HG03108 (cell line): ENCODE measurements around the gene ZNF593.

Experiments used
- ATAC-seq: cut with Tn5 transposase; IDR thresholded peaks from one replicate; pipeline ENCODE4 v1.9.1; 2021; ENCODE audit warnings: moderate library complexity; ENCODE audit not compliant: unreplicated experiment

ZNF593 gene

DNA sequence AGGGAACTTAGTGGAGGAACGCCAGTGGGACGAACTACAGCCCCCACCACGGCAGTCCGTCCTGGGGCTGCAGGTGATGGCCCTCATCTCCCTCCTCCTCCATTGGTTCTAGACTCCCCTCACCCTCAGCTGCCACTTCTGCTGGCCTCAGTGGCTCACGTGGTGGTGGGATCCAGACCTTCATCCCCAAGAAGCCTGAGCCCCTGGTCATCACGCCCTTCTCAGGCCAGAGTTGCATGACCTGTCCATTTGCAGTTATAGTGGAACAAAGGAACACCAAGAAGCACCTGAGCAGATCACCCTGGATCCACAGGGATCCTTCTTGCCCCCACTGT, 23.8 kb upstream of the ZNF593 start:
- no peak for ATAC-seq

DNA sequence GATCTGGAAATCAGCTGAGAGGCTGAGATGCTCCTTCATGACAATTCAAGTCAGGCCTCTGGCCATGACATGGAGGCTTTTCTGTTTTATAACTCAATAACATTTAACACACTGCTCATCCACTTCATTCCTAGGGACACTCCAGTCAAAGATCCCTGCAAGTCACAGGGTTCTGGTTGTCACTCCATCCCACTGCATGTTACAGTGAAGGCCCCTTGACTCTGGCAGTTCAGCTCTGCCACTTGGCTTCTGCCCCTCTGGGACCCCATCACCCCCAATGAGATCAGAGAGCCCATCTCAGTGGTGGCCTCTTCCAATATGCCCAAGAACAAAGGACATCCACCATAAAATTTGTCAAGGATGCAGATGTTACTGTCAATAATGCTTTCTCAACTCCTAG, 20.8 kb upstream of the ZNF593 start:
- no peak for ATAC-seq

- no peak for ATAC-seq
These were observed 15.7 kb upstream of the ZNF593 start for GRCh38 chr1:26153966-26154532.

DNA sequence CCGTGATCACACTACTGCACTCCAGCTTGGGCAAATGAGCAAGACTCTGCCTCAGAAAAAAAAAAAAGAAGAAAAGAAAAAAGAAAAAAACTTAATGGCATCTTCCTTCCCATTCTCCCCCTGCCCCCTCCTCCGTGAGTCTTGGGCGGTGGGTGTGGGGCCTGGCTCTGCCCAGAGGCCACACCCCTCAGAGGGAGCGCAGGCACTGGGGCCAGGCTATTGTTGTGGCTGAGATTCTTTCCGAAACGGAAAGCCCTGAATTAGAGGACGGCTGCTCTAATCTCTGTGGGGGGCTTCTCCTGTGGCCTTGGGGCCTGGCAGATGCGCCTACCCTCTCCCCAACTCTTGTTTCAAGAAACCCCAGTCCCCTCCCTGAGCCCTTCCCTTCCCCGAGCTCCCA, 15.0 kb upstream of the ZNF593 start:
- ATAC-seq: no peak

DNA sequence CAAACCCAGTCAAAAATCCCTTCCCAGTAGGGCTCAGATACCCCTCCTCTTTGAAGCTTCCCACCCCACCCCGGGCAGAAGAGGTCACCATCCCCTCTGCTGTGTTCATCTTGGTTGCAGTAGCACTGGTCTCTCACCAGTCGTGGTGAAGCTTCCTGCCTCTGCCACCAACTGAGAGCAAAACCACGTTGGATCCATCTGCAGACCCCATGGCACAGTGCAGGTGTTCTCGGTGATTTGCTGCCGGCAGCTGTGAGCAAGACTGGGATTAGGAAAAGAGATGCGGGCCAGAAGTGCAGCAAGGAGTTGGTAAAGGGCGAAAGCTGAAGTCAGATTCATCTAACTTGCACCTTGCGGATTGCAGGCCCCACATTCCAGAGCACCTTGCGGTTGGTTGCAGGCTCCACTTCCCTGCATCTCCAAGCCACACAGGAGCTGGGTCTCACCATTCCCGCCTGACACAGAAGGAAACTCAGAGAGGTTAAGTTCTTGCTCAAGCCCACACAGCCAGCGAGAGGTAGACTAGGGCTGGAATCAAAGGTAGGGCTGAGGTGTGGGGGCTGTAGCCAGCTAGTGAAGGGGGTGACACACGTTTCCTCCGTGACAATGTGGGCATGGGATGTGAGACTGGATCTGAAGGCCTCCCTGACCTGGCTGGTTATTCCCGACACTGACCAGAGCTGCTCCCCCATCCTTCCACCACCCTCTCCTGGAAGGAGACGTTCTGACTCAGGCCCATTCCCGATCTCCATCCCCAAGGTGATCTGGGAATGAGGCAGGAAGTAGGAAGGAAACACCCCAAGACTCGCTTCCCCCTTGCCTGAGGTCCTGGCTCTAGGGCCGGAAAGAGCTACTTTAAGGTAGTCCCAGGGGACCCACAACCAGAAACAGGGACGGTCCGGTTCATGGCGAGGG, 14.1 kb upstream of the ZNF593 start:
- ATAC-seq: no peak

GRCh38 chr1:26156285-26157038, 13.2 kb upstream of the ZNF593 start:
- ATAC-seq: no peak

- ATAC-seq: no peak
These were observed 11.3 kb upstream of the ZNF593 start for GRCh38 chr1:26158271-26158907.

- ATAC-seq: no peak
These were observed 10.6 kb upstream of the ZNF593 start, which contains the start of gene FAM110D for GRCh38 chr1:26158908-26159742. FAM110D (plus strand) TSS chr1:26159079; CDS start chr1:26161292, 2,213 bp downstream.

GRCh38 chr1:26159743-26160039, 10.0 kb upstream of the ZNF593 start:
- no peak for ATAC-seq

DNA sequence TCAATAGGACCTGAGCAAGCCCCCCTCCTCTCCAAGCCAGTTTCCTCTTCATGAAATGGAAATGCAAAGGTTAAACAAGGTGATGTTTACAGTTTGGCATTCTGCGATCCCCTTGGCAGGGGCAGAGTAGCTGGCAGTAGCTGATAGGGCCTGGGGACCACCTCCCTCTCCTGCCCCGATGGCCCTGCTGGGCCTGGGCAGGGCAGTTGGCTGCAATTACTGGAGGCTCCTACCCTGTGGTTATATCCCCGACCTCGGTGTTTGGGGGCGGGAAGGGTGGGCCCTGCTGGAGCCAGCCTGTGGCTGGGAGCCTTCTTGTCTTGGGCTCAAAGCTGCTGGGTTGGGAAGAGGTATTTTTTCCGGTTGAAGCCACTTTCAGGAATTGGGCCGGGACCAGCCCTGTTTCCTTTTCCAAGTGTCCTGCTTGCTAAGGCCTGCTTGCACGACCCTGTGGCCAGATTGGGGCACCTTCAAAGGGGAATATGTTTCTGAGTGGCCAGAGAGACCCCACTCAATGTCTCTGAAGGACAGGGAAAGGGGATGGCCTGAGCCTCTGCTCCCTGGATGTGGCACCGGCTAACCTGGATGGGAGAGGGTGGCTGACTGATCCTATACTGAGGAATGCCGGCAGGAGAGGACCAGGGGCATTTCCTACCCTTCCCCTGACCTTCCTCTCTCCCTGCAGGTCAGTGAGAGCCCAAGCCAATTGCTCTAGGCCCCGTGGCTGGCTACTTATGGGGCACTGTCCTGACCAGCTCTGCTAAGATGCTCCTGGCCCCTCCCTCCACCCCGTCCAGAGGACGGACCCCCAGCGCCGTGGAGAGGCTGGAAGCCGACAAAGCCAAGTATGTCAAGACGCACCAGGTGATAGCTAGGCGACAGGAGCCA, 8.9 kb upstream of the ZNF593 start:
- ATAC-seq: no peak

- ATAC-seq: no peak
These were observed 8.1 kb upstream of the ZNF593 start for GRCh38 chr1:26161415-26162219.

- ATAC-seq: no peak
These were observed 7.4 kb upstream of the ZNF593 start for GRCh38 chr1:26162220-26162709.

- ATAC-seq: no peak
These were observed 6.0 kb upstream of the ZNF593 start for GRCh38 chr1:26163684-26164035.

- no peak for ATAC-seq
These were observed 5.5 kb upstream of the ZNF593 start for GRCh38 chr1:26164036-26164860.

- ATAC-seq: no peak
These were observed 4.6 kb upstream of the ZNF593 start for GRCh38 chr1:26164861-26165842.

DNA sequence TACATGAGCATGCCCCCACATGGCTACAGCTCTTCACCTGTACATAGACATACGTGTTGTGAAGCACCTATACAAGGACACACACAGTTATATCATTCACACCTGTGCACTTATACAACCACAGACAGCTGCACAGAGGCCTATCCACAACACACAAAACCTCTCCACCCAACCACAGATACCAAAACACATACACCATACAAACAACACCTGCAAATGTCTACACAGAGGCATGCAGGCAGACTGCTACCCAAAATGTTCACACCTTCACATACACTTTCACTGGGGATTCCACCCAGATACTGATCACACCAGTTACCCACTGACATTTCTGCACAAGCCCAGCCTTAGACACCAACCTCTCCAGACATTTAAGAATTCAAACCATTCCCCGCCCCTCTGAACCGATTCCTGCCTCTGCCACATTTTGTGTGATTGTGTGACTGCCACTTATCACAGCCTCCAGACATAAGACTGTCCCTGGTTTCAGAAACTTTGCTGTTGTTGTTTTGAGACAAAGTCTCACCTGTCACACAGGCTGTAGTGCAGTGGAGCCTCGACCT, 2.9 kb upstream of the ZNF593 start:
- ATAC-seq: no peak
